NCI-H2196 (cell line): ENCODE measurements around the gene RFTN1.
A peak's percentile ranks its signal among the peaks of the same experiment; 100 is the strongest.

Source experiments
- DNase-seq: peaks from one replicate; lab custom pipeline; 2025; ENCODE audit not compliant: unreplicated experiment; lab: John Stamatoyannopoulos, UW

RFTN1 gene

DNA sequence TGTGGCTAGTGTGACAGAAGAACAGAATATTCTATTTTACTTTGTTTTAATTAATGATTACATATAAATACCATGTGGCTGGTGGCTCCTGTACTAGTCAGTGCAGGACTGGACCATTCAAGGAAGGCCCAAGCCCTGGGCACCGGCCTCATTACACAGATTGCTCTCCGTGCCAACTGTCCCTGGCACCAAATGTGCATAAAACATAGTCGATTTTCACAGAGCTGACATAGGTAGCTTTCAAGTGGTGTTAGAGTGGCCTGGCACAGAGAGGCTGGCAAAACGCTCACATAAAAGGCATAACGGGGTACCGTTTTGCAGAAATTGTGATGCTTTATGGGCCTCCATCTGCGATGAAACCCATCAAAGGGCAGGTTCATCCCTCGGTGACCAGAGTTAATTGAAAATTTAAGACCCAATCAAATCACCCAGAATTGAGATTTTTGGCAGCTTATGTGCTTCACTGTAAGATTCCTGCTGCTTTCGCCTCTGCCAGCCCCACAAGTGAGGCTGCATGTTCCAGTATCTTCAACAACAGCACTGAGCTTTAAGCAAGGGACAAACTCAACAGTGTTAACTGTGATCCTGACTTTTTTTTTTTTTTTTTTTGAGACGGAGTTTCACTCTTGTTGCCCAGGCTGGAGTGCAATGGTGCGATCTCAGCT lies 25.9 kb downstream of the RFTN1 start:
- DNase-seq = no peak

DNA sequence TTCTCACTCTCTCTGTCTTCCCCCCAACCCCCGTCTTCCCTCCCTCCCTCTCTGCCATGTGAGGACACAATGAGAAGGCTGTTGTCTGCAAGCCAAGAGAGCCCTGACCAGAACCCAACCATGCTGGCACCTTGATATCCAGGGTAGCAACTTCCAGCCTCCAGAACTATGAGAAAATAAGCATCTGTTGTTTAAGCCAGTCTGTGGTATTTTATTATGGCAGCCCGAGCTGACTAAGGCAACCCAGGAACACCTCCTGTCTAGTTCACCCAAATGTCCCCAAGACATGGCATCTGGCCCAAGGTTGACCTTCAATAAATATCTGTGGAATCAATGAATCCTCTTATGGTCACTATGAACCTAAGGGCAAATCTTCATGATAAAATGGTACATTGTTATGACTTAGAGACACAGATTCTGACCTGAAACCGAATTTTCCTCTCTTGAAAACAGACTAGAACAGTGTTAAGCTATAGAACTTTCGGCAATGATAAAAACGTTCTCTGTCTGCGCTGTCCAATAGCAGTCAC lies 26.5 kb downstream of the RFTN1 start:
- no peak for DNase-seq

DNA sequence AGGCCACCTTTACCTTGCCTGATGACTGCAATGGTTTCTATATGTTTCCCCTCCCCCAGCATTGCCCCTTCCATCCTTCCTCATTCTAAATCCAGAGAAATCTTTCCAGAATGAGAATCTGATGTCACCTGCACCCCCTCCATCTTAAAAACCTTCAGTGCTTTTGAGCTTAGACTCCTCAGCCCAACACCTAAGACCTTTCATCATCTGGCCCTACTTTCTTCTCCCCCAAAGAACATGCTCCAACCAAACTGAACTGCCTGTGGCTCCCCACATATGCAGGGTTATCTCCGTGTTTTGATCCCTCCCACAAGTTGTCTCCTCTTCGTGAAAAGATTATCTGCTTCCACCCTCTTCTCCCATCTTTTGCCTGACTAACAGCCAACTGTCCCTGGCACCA lies 27.3 kb downstream of the RFTN1 start:
- no peak for DNase-seq

DNA sequence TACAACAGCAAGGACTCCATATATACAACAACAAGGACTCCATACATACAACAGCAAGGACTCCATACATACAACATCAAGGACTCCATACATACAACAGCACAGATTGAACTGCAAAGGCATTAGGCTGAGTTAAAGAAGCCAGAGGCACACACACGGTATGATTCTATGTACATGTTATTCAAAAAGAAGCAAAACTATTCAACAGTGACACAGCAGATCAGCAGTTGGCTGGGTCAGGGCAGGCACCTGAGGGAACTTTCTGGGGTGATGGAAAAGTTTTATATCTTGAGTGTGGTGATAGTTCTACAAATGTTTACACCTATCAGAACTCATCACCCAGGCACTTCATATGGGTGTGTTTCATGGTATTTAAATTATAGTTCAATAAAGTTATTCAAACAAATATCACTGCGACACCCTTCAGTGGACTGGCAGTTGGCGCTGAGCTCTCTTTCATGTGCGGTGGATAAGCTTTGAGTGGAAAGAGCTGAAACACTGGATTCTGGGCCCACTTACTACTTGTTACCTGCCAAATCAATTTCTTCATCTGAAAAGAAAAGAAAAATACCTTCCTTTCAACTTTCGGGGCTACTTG lies 28.0 kb downstream of the RFTN1 start:
- DNase-seq = no peak

DNA sequence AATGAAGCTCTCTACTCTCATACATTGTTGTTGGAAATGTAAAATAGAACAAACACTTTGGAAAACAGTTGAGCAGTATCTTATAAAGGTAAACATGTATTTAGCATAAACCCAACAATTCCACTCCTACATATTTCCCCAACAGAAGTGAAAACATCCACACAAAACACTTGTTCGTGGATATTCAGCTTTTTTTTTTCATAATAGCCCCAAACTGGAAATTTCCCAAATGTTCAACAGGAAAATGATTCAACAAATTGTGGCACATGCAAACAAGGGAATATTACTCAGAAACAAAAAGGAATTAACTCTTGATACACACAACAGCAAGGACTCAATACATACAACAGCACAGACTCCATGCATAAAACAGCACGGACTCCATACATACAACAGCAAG lies 28.5 kb downstream of the RFTN1 start:
- no peak for DNase-seq

DNA sequence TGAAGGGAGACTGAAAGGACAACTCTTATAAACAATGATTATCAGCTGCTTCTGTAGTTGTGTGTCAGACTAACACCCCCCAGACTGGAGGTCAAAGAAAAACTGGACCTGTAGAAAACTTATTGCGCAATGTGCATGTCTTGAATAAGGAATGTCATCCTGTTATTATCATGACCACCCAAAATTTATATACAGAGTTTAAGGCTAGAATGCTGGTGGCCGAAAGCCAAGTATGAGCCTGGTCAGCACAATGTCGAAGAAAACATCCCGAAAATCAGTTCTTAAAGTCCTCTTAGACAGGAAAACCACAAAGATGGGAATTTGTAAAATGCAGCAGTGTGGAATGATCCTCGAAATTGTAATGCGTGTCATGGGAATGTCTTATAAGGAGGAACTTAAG lies 29.3 kb downstream of the RFTN1 start:
- DNase-seq = no peak

DNA sequence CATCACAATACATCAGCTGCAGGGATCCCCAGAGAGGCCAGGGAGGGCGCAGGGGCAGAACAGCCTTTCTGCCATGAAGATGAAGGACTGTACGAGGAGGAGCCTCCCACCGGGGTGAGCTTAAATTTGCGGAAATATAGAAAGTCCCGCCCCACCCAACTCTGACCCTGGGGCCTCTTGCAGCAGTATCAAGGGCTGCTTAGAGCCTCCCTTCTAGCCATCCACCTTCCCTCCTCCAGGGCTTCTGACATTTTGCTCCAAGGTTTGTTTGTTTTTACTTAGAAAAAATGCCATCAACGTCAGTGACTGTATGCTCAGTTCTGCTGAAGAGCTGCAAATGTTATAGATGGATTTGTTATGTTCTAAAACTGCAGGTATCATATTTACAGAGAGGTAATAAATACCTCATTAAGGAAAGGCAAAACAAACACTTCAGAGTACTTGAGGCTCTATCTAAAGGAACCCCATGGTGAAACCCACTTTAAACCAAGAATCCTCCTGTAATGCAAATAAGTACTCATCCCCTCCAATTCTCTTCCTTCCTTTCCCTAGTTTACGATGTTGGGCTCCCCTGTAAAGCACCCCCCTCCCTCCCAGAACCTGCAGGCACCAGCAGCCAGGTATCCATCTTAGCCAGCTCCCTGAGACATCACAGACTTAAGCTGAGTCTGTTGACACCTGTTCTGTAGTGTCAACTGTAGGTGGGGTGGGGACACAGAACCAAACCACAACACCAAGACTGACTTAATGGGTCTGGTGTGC lies 30.5 kb downstream of the RFTN1 start:
- DNase-seq = peak; percentile 24

DNA sequence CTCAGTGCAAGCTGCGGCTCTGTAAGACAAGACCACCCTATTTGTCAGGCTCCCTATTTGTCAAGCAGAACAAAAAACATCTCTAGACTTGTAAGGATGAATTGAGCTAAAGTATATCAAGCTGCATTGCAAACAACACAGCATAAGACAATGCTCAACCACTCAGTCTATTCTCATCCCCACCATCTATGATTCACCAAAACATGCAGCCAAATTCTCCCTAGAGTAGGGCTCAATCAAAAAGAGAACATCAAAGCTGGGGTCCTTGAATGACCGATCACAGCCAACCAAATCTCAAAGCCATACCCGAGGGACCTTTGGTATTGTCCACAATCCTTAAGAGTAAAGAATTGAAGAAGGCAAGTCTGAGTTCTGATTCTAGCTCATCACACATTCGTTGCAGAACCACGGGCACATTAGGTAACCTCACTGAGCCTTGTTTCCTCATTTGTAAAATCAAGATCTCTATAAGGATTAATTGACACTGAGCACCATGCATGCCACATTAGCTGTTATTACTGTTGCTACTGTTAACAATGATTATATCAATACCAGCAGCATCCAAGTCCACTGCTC lies 31.2 kb downstream of the RFTN1 start:
- DNase-seq = no peak

DNA sequence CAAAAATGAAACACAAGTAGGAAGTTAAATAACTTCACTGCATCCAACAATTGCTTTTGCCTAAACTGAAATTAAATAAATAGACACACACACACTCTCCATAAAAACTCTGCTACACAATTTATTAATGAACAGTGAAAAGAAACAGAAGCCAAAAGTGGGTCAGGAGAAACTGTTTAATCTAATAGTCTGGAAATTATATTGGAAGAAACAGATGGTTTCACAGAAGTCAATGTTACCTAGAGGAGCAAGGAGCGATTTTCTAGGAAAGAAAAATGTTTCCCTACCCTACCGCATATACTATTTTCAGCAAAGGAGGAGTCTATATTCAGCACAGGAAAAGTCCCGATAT lies 32.0 kb downstream of the RFTN1 start:
- DNase-seq = no peak

DNA sequence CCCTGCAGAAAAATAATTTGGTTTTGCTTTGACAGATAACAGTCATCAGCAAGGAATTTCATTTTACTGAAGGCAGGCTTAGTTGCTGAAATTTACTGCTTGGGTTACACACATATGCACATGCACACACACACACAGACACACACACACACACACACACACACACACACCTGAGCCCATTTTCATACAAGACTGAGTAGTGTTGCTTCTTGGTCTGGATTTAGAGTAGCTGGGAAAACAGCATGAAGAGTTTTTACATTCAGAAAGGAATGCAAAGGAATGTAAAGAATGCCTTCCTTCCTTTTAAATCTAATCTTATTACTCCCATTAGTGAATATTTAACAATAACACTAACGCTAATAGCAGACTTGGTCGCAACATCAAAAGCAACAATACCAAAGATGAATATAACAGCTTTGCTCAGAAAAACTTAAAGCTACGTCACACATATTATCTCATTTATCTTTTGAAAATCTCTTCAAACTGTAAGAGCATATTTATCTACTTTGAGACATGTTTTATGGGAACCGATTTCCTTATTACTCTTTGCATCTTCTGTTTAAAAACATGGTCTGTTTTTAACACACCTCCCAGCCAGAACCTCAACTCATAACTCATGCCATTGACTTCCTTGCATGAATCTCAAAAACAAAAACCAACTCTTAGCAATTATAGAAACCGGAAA lies 32.5 kb downstream of the RFTN1 start:
- DNase-seq = no peak

DNA sequence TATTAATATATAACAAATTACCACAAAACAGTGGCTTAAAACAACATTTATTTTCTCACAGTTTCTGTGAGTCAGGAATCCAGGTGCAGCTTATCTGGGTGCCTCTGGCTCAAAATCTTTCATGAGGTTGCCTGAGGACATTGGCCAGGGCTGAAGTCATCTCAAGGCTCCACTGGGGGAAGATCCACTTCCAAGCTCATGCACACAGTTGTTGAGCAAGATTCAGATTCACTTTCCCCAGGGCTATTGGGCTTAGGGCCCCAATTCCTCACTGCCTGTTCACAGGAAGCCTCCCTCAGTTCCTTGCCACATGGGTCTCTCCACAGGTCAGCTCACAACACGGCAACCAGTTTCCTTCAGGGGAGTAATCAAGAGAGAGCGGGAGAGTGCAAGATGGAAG lies 35.0 kb downstream of the RFTN1 start:
- no peak for DNase-seq

DNA sequence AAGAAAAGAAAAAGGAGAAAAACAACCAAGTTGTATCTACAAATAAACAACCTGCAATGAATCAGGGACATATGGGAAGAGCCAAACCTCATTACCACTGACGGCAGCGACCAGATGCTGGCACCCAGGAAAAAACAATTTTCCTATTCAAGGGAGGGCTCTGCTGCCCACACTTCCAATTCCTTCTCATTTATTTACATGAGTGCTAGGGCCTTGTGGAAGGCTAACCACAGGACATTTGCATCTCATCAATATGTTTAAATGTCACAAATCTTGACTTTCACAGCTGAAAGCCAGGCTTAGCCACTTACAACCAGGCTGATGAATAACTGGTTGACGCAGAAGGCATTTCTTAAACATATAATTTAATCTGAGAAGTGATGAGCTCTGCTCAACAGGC lies 36.0 kb downstream of the RFTN1 start:
- DNase-seq = no peak

DNA sequence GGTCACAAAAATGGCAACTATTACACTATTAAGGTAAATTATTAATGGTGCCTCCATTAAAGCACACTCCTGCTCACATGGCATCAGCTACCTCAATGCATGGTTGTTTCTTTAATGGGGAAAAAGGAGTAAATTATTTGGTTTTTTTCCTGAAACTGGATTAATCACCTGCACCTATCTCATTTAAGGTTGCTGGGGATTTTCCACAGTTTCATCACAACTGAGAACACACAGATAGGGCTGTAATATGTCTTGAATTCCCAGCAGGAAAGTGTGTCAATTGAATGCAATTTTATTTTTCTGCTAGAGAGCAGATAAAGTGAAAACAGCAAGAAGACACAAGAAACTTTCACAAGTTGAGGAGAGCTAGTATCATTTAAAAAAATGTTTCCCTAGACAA lies 36.4 kb downstream of the RFTN1 start:
- DNase-seq = no peak

DNA sequence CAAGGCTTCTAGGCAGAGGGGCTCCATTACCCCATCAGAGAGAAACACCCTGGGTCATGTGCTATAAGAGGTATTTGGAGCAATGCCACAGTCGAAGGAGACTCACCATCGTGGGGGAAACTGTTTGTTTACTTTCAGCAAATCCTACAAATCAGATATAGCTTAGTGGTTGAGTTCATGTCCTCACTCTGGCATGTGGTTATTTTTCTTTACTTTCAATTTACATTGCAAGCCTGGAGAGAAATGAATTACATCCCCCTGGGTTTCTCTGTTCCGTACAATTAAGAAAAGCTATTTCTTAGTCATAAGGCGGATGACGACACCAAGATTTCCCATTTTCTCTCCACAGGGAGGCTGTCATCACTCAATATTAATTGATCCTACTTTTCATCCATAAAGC lies 36.9 kb downstream of the RFTN1 start:
- no peak for DNase-seq

DNA sequence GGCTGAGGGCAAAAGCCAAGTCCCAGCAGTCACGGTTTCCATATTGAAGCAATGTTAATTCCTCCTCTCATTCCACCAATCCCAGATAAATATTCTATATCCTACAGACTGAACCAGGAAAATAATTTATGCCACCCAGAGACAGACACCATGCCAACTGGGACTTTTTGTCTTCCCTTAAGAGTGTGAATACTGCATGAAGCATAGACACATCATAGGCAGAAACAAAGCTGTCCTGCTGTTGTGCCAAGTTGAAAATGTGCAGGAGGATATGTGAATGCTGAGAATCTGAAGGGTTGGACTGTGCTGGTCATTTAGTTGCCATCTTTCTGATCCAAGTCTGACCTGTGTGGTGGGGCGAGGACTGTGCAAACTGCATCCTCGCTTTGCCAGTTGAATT lies 37.7 kb downstream of the RFTN1 start:
- no peak for DNase-seq

DNA sequence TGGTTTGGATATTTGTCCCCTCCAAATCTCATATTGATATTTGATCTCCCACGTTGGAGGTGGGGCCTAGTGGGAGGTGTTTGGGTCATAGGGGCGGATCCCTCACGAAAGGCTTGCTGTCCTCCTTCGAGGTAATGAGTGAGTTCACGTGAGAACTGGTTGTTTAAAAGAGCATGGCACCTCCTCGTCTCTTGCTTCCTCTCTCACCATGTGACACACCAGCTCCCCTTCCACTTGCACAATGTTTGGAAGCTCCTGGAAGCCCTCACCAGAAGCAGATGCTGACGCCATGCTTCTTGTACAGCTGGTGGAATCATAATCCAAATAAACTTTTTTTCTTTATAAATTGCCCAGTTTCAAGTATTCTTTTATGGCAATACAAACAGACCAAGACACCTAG lies 38.6 kb downstream of the RFTN1 start:
- DNase-seq = no peak

DNA sequence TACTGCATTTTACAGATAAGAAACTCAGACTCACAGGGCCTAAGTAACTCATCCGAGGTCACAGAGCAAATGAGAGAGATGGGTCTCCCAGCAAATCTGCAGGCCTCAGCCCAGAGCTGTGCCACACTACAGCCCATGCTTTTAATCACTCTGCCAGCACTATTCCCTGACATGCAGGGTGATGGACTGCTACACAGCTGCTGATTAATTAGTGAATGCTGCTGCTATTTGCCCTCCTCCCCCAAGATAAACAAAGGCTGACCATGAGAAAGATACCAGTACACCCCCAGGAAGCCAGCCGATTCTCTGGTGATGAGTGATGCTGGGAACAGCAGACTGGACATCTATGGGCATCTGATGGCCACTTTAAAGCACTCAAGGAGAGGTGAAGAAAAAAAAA lies 39.3 kb downstream of the RFTN1 start:
- no peak for DNase-seq

DNA sequence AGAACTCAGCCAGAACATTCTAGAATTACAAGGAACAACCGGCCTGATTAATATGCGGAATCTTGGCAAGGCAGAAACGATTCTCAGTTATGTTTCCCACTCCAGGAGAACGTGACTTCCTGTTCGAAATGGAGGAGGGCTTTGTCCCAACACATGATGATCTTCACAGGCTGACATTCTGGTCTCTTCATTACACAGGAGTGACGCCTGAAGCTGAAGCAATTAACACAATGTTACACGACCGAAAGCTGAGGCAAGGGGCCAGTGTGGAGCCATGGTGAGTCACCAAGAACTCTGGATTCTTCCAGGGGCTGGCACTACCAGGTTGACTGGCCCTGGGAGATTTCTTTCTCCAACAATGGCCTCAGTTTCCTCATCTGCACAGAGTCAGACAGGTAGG lies 40.9 kb downstream of the RFTN1 start:
- DNase-seq = no peak

DNA sequence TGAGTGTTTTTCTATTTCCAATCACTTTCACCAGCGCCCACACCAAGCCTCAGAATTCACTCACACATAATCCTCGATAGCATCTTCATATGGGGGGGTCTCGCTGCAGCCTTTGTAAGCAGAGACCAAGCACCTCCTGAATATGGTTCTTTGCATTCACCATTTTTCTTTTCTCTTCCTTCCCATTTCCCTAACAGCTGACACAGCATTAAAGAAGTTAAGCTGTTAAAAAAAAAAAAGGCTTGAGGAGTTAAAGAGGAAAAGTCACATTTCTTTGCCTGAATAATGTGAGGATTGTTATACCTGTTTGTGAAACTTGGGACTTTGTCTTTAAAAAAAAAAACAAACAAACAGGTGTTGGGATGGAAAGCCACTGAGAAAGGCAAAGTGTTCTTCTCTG lies 41.6 kb downstream of the RFTN1 start:
- DNase-seq = no peak

DNA sequence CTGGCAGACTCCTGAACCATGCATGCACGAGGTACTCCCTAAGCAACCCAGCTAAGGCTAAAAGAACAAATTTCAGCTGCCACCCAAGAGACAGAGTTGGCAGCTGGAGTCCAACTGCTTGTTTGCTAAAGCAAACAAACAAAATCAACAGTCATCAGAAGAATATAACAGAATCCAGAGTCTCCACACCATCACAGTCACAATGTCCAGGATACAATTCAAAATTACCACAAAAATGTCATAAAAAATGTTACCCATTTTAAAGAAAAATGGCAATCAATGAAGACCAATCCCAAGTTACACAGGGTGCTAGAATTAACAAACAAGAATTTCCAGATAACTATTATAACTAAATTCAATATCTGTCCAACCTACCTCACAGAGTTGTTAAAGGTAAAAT lies 42.9 kb downstream of the RFTN1 start:
- DNase-seq = no peak

DNA sequence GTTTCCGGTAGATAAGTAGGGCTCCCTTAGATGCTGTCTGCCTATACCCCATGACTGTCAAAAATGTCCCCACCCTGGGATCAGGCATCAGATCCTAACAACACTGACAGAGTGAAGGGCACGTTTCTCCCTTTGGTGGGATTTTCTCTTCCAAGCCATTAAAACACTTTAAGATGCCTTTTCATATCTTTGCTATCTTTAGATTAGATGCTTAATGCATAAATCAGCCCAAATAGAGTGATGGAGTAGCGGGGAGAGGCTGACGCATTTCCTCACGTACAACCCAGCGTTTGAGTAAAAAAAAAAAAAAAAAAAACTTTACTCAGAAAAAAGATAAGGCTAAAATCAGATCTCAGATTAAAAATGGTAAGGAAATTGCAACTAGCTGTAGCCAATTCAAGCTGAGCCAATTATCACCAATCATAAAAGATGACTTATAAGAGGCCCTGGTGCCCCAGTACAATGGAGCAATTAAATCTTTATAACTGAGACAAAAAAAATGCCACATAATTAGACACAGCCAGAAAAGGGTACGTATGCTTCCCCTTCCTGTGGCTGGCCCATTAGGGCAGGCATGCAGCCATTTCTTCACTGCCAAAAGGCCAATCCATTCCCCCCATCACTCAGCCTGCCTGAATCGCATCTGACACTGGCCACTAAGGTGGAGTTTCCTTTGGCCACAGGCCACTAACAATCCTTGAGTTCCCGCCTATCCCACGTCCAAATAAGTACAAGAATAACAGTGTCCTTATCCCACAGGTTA lies 45.0 kb downstream of the RFTN1 start:
- no peak for DNase-seq
